NCI-H524 treated with DMSO at 0.1 percent for 48 hours (cell line): Measurements from ENCODE around the gene BRD3.

Source experiments
- DNase-seq: peaks from one replicate; lab custom pipeline; 2025; lab: John Stamatoyannopoulos, UW

The BRD3 gene

GRCh38 chr9:134054891-134055811, 12.7 kb downstream of the BRD3 start:
- DNase-seq: no peak

DNA sequence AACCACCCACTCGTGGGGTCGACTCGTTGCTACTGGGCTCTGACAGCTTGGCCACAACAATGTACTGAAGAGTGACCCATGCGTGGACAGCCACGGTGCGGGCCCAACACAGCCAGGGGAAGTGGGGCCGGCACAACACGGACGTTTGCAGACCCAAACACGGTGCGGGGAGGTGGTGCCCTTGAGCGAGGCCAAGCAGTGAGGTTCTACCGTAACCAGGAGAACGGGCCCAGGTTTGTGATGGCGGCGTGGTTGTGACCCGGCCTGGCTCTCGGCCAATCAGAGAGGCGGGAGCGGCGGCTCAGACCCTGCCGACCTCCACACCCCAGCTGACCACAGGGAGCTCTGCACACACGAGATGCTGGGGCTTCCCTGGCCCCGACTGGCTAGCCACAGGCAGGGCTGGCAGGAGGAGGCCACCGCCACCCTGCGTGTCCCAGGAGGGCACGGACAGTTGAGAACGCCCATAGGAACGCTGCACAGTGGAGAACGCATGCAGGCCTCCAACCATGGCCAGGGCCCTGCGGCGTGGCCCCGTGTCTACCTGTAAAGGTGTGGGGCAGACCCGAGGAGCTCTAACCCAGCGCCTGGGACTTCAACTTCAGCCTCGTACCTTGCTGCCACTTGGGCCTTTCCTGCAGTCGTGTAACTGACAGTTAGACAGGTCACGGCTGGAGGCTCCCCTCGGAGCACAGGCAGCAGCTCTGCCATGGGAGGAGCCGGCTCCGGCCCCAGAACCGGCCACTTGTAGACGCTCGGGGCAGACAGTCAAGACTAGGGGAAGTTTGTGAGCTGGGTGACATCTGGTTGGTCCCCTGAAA, 13.7 kb downstream of the BRD3 start:
- no peak for DNase-seq

- no peak for DNase-seq
These were observed 14.4 kb downstream of the BRD3 start for GRCh38 chr9:134053401-134053871.

GRCh38 chr9:134052941-134053340, 14.9 kb downstream of the BRD3 start:
- no peak for DNase-seq

DNA sequence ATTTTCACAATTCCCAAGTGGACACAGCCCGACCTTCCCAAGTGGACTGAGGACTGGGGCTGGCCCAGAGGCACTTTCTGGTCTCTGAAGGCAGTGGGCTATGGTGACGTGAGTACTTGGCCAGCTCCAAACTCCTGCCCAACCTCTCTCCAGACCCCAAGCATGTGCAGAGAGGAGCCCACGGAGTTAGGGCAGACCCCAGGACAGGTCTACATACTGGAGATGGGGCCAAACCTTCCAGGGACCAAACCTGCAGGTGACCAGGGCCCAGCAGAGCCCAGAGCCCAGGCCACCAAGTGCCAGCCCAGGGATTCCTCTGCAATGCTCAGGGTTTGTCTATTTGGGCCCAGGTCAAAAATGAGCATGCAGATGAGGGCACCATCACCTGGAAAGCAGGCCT, 15.3 kb downstream of the BRD3 start:
- DNase-seq: no peak

GRCh38 chr9:134051319-134051718, 16.5 kb downstream of the BRD3 start:
- DNase-seq: no peak

DNA sequence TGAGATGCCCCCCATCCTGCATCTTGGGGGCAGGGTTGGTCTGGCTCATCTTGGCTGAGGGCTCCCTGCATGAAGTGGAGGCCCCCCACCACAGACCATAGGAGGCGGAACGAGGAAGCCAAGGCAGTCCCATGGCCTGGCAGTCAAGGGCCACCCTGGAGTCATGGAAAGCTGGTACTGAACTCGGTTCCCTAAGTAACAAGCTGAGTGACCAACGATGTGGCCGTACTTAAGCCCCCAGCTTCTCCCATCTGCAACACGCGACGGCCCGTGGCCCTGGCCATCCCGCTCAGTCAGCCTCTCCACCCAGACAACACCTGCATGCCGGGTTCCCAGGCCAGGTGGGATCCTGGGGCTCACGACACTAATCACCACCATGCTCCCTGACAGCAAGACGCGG, 17.1 kb downstream of the BRD3 start:
- no peak for DNase-seq

DNA sequence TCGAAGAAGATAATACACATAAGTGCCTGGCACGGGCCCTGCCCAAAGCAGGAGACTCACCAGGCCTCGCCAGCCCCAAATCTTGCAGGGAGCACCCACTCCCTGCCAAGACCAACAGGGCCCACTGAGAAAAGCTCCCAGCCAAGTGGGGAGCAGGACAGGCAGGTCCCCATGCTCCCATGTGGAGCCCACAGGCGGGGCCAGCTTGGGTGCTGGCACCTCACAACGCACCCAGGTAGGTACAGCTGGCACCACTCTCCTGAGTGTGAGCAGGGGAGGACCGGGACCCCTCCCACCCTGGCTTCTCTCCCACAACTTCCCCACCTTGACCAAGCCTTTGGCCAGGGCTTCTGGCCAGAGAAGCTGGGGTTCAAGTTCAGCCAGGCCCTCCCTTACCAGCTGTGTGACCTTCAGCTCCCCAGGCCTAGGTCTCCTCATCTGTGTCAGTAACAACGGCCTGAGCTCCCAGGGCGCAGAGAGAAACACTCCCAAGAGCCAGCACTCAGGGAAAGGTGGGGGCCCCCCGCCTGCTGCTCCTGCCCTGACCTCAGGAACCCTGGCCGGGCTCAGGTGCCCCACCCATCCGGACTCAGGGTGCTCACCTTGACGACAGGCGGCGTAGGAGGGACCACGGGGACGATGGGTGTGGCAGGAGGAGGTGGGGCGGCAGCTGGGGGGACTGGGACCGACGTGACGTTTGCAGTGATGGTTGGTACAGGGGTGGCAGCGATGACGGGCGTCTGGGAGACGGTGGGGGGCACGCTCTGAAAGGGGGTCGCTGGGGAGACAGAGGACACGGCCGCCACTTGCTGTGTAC, 17.8 kb downstream of the BRD3 start:
- DNase-seq: no peak

- DNase-seq: no peak
These were observed 18.6 kb downstream of the BRD3 start for GRCh38 chr9:134049236-134049635.

DNA sequence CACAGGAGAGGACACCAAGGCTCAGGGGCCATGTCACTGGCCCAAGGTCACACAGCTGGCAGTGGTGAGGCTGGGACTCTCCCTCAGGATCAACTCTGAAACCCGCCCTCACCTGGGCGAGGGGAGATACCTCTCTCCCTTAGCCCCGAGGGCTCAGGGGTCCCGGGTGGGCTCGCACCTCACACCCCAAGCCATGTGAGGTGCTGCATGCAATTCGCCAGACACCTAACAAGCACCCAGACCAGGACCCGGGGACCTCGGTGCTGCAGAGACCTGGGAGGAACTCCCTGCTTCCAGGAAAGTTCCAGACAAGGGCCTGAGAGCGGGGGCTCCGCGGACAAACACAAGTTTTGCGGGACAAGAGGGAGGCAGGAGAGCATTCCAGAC, 19.3 kb downstream of the BRD3 start:
- DNase-seq: no peak

DNA sequence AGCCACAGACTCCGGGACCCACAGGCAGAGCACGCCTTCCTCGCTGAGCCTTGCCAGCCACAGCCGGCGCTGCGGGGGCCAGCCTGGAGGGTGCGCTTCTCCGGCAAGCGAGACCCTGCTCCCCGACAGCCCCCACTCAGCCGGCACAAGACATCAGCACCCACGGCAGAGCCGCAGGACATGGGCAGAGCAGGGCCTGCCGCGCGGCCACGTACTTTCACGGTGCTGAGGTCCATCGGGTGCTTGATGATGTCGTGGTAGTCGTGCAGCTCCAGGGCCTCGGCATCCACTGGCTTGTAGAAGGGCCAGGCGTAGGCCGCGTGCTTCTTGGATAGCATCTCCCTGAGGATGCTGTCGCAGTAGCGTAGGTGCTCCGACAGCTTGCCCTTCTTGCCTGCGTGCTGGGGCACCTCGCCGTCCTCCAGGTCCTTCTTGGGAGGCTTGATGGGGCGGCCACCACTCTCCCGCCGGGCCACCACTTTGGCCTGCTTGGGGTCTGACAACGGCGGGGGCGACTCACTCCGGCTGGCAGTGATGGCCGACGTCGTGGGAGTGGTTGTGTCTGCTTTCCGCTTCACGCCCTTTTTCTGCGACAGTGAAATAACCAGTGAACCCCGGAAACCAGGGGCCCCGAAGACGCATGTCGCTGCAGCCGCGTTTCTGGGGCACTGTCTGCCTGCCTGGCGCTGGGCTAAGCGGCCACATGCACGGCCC, 19.8 kb downstream of the BRD3 start:
- DNase-seq: no peak

- DNase-seq: no peak
These were observed 20.7 kb downstream of the BRD3 start for GRCh38 chr9:134046894-134047681.

- no peak for DNase-seq
These were observed 21.8 kb downstream of the BRD3 start for GRCh38 chr9:134045841-134046544.

DNA sequence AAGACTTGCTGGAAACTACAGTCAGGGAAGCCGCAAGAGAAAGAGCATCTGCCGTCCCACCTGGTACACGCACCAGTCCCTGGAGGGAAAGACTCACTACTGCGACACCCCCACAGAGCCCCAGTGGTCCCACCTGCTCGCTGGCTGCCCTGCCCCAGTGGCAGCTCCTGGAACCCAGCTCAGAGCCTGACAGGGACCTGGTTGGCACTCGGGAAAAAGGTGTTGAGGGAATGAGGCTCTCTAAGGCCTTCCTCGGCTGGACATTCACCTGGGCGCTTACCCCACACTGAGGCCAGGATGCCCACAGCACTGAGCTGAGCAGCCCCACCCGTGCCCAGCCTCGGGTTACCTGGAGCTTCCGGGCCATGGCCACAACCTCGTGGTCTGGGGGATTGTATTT, 22.9 kb downstream of the BRD3 start:
- DNase-seq: no peak

- DNase-seq: no peak
These were observed 24.3 kb downstream of the BRD3 start for GRCh38 chr9:134043531-134043988.

DNA sequence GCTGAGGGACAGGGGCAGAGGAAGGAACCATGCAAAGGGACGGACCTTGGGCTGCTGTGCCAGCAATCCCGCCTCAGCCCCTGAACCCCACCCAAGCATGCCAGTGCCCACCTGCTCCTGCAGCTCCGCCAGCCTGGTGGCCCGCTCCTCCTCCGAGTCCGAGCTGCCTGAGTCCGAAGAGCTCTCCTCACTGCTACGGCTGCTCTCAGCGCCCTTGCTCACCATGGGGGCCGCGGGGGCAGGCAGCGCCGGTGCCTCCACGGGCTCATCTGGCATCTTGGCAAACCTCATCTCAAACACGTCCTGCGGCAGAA, 26.2 kb downstream of the BRD3 start:
- DNase-seq: no peak

DNA sequence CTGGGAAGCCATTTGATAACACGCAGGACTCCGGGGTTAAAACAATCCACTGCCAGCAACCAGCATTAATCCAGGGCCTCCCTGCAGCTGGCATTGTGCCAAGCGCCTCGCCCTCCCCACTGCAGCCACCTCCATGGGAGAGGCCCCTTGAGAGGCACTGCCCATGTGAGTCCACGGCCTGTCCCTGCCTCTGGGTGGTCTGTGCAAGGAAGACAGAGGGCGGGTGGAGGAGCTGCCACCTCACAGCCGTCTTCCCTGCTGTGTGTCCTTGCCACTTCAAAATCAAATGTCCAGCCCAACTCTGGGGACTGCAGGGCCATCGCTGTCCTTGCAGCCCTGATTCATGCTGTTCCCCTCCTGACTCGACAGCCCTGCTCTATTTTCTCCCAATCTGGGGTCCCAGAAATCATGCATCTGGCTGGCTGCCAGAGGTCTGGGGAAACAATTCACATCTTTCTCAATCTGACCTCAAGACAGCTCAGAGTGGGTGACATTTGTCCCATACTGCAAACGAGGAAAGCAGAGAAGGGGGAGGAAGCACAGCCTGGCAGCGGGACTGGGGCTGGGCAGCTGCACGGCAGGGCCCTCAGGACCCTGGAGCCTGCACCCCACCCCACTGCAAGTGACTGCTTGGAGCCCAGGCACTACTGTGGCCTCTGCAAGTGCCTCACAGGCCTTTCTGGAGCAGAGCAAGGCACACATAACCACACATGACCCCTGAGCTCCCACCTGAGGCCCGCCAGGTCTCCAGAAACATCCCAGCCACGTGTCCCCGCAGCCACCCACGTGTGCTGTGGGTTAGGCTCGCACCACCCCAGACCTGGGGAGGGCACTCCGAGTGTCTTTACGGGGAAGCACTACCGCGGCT, 26.8 kb downstream of the BRD3 start:
- DNase-seq: no peak

DNA sequence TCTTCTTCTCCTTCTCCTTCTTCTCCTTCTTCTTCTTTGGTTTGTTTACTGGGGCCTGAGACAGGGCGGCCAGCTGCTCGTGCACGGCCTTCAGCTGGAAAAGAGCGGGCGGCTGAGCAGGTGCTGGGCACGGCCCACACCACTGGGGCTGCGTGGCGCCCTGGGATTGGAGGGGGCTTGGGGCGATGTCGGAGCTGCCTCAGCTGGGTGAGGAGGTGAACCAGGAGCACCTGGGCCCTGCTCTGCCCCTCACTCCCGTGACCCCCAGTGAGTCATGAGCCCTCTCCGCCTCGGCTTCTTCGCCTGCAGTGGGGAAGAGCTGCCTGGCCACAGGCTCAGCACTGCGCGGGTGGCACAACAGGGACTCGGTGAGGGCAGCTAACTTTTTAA, 27.7 kb downstream of the BRD3 start:
- no peak for DNase-seq
